RKO (cell line): ENCODE measurements around the gene CHMP4B.
A peak's percentile ranks its signal among the peaks of the same experiment; 100 is the strongest.

Source experiments
- DNase-seq: peaks from one replicate; pipeline ENCODE4 v3.0.0-alpha.2; 2016; ENCODE audit warnings: low spot score

The CHMP4B gene

GRCh38 chr20:33839591-33839990 is 28.4 kb downstream of the CHMP4B start:
- DNase-seq, result no peak

- DNase-seq, result no peak
Observed at GRCh38 chr20:33840160-33840559, 29.0 kb downstream of the CHMP4B start.

GRCh38 chr20:33840759-33841435 is 29.7 kb downstream of the CHMP4B start:
- DNase-seq, result no peak

- no peak for DNase-seq
Observed at GRCh38 chr20:33841436-33841799, 30.3 kb downstream of the CHMP4B start.

- DNase-seq, result no peak
Observed at GRCh38 chr20:33842346-33842745, 31.2 kb downstream of the CHMP4B start.

GRCh38 chr20:33843050-33843449 is 31.9 kb downstream of the CHMP4B start:
- DNase-seq, result no peak

- no peak for DNase-seq
Observed at GRCh38 chr20:33843854-33844253, 32.7 kb downstream of the CHMP4B start.

GRCh38 chr20:33846291-33846935 is 35.3 kb downstream of the CHMP4B start:
- no peak for DNase-seq

- no peak for DNase-seq
Observed at GRCh38 chr20:33847006-33847405, 35.9 kb downstream of the CHMP4B start.

GRCh38 chr20:33848391-33848790 is 37.2 kb downstream of the CHMP4B start:
- DNase-seq, result no peak

- DNase-seq, result no peak
Observed at GRCh38 chr20:33850159-33850558, 39.0 kb downstream of the CHMP4B start.

- no peak for DNase-seq
Observed at GRCh38 chr20:33851842-33852466, 40.8 kb downstream of the CHMP4B start.

GRCh38 chr20:33852626-33853506 is 41.7 kb downstream of the CHMP4B start:
- no peak for DNase-seq

GRCh38 chr20:33853507-33853813 is 42.3 kb downstream of the CHMP4B start:
- DNase-seq, result no peak

GRCh38 chr20:33857722-33858563 is 46.8 kb downstream of the CHMP4B start:
- DNase-seq, result no peak

- DNase-seq, result no peak
Observed at GRCh38 chr20:33858666-33859065, 47.5 kb downstream of the CHMP4B start.

- DNase-seq, result no peak
Observed at GRCh38 chr20:33859157-33859695, 48.1 kb downstream of the CHMP4B start.

- no peak for DNase-seq
Observed at GRCh38 chr20:33859751-33860150, 48.6 kb downstream of the CHMP4B start.

GRCh38 chr20:33861458-33861857 is 50.3 kb downstream of the CHMP4B start:
- no peak for DNase-seq

- peak; percentile 73 for DNase-seq
Observed at GRCh38 chr20:33862709-33863403, 51.7 kb downstream of the CHMP4B start.
